ENCODE data around the gene AK2. TPM values are rescaled to one million over a fixed set of nuclear protein-coding genes. Genes with fewer than 3 reads are reported as not detected.

AK2 gene
- total RNA-seq, 1 experiment from 2014 or later: 204 TPM

Other genes starting within 250 kb of the AK2 start
- 169 and 184 TPM in 2 replicates for gene YARS1, start 219.5 kb downstream of the AK2 start, total RNA-seq (2014; rRNA removed; shearing (Covaris generic))
- 15.5 and 20.7 TPM in 2 replicates for gene S100PBP, start 219.2 kb downstream of the AK2 start, total RNA-seq (2014; rRNA removed; shearing (Covaris generic))
- gene FNDC5, start 166.0 kb downstream of the AK2 start, total RNA-seq (2014; rRNA removed; shearing (Covaris generic)): 0.59 TPM in 1 of 2 replicates, not detected in the other
- not detected in 2 replicates for gene HPCA, start 150.4 kb downstream of the AK2 start, total RNA-seq (2014; rRNA removed; shearing (Covaris generic))
- gene TMEM54, start 135.5 kb downstream of the AK2 start, total RNA-seq (2014; rRNA removed; shearing (Covaris generic)): 5.3 and 6.1 TPM in 2 replicates
- gene RNF19B, start 72.1 kb downstream of the AK2 start, total RNA-seq (2014; rRNA removed; shearing (Covaris generic)): 11.6 and 12.9 TPM in 2 replicates
- 1.6 and 2.4 TPM in 2 replicates for gene AZIN2, start 44.3 kb upstream of the AK2 start, total RNA-seq (2014; rRNA removed; shearing (Covaris generic))
- gene TRIM62, start 145.2 kb upstream of the AK2 start, total RNA-seq (2014; rRNA removed; shearing (Covaris generic)): 0.37 and 0.95 TPM in 2 replicates
- 1.1 and 2.5 TPM in 2 replicates for gene ZNF362, start 219.6 kb upstream of the AK2 start, total RNA-seq (2014; rRNA removed; shearing (Covaris generic))

Data from NCI-H460 (cell line).